HEK293 (cell line): ENCODE data around the gene DDR1.

ENCODE experiments used
- FEZF1 ChIP-seq: fragments of 450-650 bp; formaldehyde crosslinking; IDR thresholded peaks from 2 replicates; pipeline ENCODE4 v1.5.1; 2016; ENCODE audit warnings: missing biosample characterization, missing genetic modification characterization
- HIC1 ChIP-seq: fragments of 450-650 bp; formaldehyde crosslinking; IDR thresholded peaks from 2 replicates; pipeline ENCODE4 v1.5.1; 2016; ENCODE audit warnings: missing biosample characterization, missing genetic modification characterization
- MYNN ChIP-seq: fragments of 450-650 bp; formaldehyde crosslinking; IDR thresholded peaks from 2 replicates; pipeline ENCODE4 v1.5.1; 2016; ENCODE audit warnings: missing biosample characterization, missing genetic modification characterization, borderline replicate concordance
- SETDB1 ChIP-seq: IDR thresholded peaks from one replicate; pipeline ENCODE4 v1.6.1; 2017; ENCODE audit warnings: mild to moderate bottlenecking, low read length, moderate library complexity, mixed read lengths; ENCODE audit not compliant: insufficient read length
- YY2 ChIP-seq: fragments of 450-650 bp; formaldehyde crosslinking; IDR thresholded peaks from 2 replicates; pipeline ENCODE4 v1.5.1; 2016; ENCODE audit warnings: missing biosample characterization, missing genetic modification characterization
- ZBTB17 ChIP-seq: fragments of 450-650 bp; formaldehyde crosslinking; IDR thresholded peaks from 2 replicates; pipeline ENCODE4 v1.5.1; 2016; ENCODE audit warnings: missing biosample characterization, missing genetic modification characterization
- ZBTB21 ChIP-seq: fragments of 450-650 bp; formaldehyde crosslinking; IDR thresholded peaks from 2 replicates; pipeline ENCODE4 v1.5.1; 2017; ENCODE audit warnings: missing biosample characterization, missing genetic modification characterization
- ZNF16 ChIP-seq: fragments of 450-650 bp; formaldehyde crosslinking; IDR thresholded peaks from 2 replicates; pipeline ENCODE4 v1.5.1; 2016; ENCODE audit warnings: low read depth, missing biosample characterization, missing genetic modification characterization
- ZNF24 ChIP-seq: fragments of 450-650 bp; formaldehyde crosslinking; IDR thresholded peaks from 2 replicates; pipeline ENCODE4 v1.5.1; 2016; ENCODE audit warnings: missing biosample characterization, missing genetic modification characterization
- ZNF292 ChIP-seq: fragments of 450-650 bp; formaldehyde crosslinking; IDR thresholded peaks from 2 replicates; pipeline ENCODE4 v1.5.1; 2016; ENCODE audit warnings: low read depth, missing biosample characterization, missing genetic modification characterization, borderline replicate concordance
- ZNF324 ChIP-seq: fragments of 450-650 bp; formaldehyde crosslinking; IDR thresholded peaks from 2 replicates; pipeline ENCODE4 v1.5.1; 2016; ENCODE audit warnings: missing biosample characterization, missing genetic modification characterization
- ZNF335 ChIP-seq: fragments of 450-650 bp; formaldehyde crosslinking; conservative IDR thresholded peaks from 2 replicates; pipeline ENCODE4 v1.5.1; 2016; ENCODE audit warnings: missing biosample characterization, missing genetic modification characterization
- ZNF341 ChIP-seq: fragments of 450-650 bp; formaldehyde crosslinking; IDR thresholded peaks from 2 replicates; pipeline ENCODE4; 2016; ENCODE audit warnings: low read depth, missing biosample characterization, missing genetic modification characterization
- ZNF362 ChIP-seq: fragments of 450-650 bp; formaldehyde crosslinking; IDR thresholded peaks from 2 replicates; pipeline ENCODE4 v1.5.1; 2016; ENCODE audit warnings: missing biosample characterization, missing genetic modification characterization
- ZNF513 ChIP-seq: fragments of 450-650 bp; IDR thresholded peaks from 2 replicates; pipeline ENCODE4 v1.5.1; 2018; ENCODE audit warnings: missing biosample characterization, missing genetic modification characterization
- ZNF518A ChIP-seq: fragments of 450-650 bp; formaldehyde crosslinking; conservative IDR thresholded peaks from 2 replicates; pipeline ENCODE4 v1.5.1; 2016; ENCODE audit warnings: low read depth, missing biosample characterization, missing genetic modification characterization
- ZNF555 ChIP-seq: fragments of 450-650 bp; formaldehyde crosslinking; conservative IDR thresholded peaks from 2 replicates; pipeline ENCODE4 v1.5.1; 2017; ENCODE audit warnings: missing biosample characterization, mild to moderate bottlenecking, missing genetic modification characterization, inconsistent platforms
- ZNF596 ChIP-seq: fragments of 450-650 bp; IDR thresholded peaks from 2 replicates; pipeline ENCODE4 v1.5.0; 2018; ENCODE audit warnings: missing biosample characterization, mild to moderate bottlenecking, missing genetic modification characterization, moderate library complexity
- ZNF645 ChIP-seq: fragments of 450-650 bp; formaldehyde crosslinking; IDR thresholded peaks from 2 replicates; pipeline ENCODE4; 2016; ENCODE audit warnings: missing biosample characterization, missing genetic modification characterization
- ZNF830 ChIP-seq: fragments of 450-650 bp; IDR thresholded peaks from 2 replicates; pipeline ENCODE4 v1.5.0; 2018; ENCODE audit warnings: missing biosample characterization, missing genetic modification characterization, low read depth, mild to moderate bottlenecking, moderate library complexity
- ZSCAN30 ChIP-seq: fragments of 450-650 bp; IDR thresholded peaks from 2 replicates; pipeline ENCODE4 v1.5.1; 2018; ENCODE audit warnings: missing biosample characterization, mild to moderate bottlenecking, missing genetic modification characterization, moderate library complexity

The DDR1 gene

GRCh38 chr6:30907758-30908591 lies 23.7 kb downstream of the DDR1 start, which contains the start of gene GTF2H4 (continued):
- TF ChIP-seq ZNF16 (tag by site-specific recombination): peak; percentile 93
- peak; percentile 88 for TF ChIP-seq ZNF518A (tag by site-specific recombination)
- TF ChIP-seq ZNF24 (tag by site-specific recombination): peak; percentile 95
- peak; percentile 56; the same call in 1 of the 2 replicates for TF ChIP-seq ZNF513 (tag by site-specific recombination)
- TF ChIP-seq ZNF645: no peak
- TF ChIP-seq ZNF830: no peak
- TF ChIP-seq ZBTB21 (tag by site-specific recombination): peak; percentile 80
- TF ChIP-seq MYNN (tag by site-specific recombination): peak; percentile 95
- TF ChIP-seq ZSCAN30 (tag by site-specific recombination): peak; percentile 96
- peak; percentile 99 for TF ChIP-seq ZBTB17 (tag by site-specific recombination)
- no peak for TF ChIP-seq ZNF292
- TF ChIP-seq ZNF335 (tag by site-specific recombination): peak; percentile 98
- TF ChIP-seq ZNF362: peak; percentile 57; the same call in 1 of the 2 replicates
- peak; percentile 94 for TF ChIP-seq ZNF341 (tag by site-specific recombination)
- TF ChIP-seq HIC1: peak; percentile 97
- TF ChIP-seq FEZF1 (tag by site-specific recombination): peak; percentile 50
- no peak for TF ChIP-seq ZNF555
- peak; percentile 35; the same call in 1 of the 2 replicates for TF ChIP-seq ZNF596 (tag by site-specific recombination)
- peak; percentile 93 for TF ChIP-seq YY2 (tag by site-specific recombination)
- TF ChIP-seq SETDB1: peak; percentile 16
- peak; percentile 95 for TF ChIP-seq ZNF324
